ENCODE results near the gene SPATA9.
"Not testable (repeated sequence)": the region's sequence is repeated elsewhere in the genome, so short reads cannot be mapped to it uniquely, and the experiment has no call there.

DNA sequence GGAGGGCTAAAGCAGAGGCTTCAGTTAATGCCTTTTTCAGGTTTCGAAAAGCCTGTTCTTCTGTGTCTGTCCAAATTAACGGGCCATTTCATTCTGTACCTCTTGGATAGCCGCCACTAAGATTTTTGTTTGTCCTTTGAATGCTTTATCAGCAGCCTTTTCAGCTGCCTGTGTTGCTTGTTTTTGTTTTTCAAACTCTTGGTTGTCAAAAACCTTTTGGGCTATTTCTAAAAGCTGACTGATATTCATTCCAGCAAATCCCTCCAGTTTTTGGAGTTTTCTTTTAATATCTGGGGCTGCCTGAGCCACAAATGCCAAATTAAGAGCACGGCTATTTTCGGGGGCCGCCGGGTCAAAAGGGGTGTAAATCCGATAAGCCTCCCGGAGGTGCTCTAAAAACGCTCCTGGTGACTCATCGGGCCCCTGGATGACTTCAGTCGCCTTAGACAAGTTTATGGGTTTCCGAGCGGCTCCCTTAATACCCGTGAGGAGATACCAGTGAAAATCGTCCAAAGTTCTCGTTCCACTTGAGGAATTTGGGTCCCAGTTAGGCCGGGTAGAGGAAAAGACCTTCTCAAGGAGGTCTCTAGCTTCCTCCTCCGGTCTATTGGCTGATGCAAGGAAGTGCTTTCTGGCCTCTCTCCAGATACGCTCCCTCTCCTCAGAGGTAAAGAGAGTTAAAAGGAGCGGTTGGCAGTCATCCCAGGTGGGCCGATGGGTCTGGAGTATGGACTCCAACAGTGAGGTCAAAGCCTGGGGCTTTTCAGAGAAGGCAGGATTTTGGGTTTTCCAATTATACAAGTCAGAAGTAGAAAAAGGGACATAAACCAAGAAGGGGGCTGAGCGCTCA is 28.1 kb upstream of the SPATA9 start:
- not testable (repeated sequence) for TF ChIP-seq FOXA1 (IDR thresholded peaks at IDR 0.05); GABPA (IDR thresholded peaks at IDR 0.05 in 1 of 2, conservative IDR thresholded peaks at IDR 0.05 in 1 of 2); RAD21 (IDR thresholded peaks at IDR 0.05); YY1 (IDR thresholded peaks at IDR 0.05)
- TF ChIP-seq, protein P1, sequence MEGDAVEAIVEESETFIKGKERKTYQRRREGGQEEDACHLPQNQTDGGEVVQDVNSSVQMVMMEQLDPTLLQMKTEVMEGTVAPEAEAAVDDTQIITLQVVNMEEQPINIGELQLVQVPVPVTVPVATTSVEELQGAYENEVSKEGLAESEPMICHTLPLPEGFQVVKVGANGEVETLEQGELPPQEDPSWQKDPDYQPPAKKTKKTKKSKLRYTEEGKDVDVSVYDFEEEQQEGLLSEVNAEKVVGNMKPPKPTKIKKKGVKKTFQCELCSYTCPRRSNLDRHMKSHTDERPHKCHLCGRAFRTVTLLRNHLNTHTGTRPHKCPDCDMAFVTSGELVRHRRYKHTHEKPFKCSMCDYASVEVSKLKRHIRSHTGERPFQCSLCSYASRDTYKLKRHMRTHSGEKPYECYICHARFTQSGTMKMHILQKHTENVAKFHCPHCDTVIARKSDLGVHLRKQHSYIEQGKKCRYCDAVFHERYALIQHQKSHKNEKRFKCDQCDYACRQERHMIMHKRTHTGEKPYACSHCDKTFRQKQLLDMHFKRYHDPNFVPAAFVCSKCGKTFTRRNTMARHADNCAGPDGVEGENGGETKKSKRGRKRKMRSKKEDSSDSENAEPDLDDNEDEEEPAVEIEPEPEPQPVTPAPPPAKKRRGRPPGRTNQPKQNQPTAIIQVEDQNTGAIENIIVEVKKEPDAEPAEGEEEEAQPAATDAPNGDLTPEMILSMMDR (IDR thresholded peaks at IDR 0.05; ENCODE audit: low read depth, low read length, missing input control): not testable (repeated sequence)
- TF ChIP-seq, protein P2, sequence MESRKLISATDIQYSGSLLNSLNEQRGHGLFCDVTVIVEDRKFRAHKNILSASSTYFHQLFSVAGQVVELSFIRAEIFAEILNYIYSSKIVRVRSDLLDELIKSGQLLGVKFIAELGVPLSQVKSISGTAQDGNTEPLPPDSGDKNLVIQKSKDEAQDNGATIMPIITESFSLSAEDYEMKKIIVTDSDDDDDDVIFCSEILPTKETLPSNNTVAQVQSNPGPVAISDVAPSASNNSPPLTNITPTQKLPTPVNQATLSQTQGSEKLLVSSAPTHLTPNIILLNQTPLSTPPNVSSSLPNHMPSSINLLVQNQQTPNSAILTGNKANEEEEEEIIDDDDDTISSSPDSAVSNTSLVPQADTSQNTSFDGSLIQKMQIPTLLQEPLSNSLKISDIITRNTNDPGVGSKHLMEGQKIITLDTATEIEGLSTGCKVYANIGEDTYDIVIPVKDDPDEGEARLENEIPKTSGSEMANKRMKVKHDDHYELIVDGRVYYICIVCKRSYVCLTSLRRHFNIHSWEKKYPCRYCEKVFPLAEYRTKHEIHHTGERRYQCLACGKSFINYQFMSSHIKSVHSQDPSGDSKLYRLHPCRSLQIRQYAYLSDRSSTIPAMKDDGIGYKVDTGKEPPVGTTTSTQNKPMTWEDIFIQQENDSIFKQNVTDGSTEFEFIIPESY (IDR thresholded peaks at IDR 0.05): not testable (repeated sequence)
- TF ChIP-seq, protein P3, sequence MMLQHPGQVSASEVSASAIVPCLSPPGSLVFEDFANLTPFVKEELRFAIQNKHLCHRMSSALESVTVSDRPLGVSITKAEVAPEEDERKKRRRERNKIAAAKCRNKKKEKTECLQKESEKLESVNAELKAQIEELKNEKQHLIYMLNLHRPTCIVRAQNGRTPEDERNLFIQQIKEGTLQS (IDR thresholded peaks at IDR 0.05): not testable (repeated sequence)

All from liver (tissue), 3 donors.